A549 (cell line): ENCODE measurements around the gene C4orf36.

Source experiments
- CTCF ChIP-seq: fragments of >200 bp; sonication (Bioruptor Twin); formaldehyde crosslinking; IDR thresholded peaks from 3 replicates; pipeline ENCODE4 v1.5.1; 2016
- GATA3 ChIP-seq: IDR thresholded peaks from 2 replicates; pipeline ENCODE4 v1.6.1; 2012; ENCODE audit warnings: borderline replicate concordance
- NPAS2 ChIP-seq: fragments of 250-450 bp; sonication (Bioruptor Pico); IDR thresholded peaks from 2 replicates; pipeline ENCODE4 v1.8.0; 2022; ENCODE audit warnings: mild to moderate bottlenecking, moderate library complexity, borderline replicate concordance
- POLR2A ChIP-seq: IDR thresholded peaks from 2 replicates; pipeline ENCODE4 v1.6.1; 2012; ENCODE audit warnings: mild to moderate bottlenecking, low read length
- REST ChIP-seq: fragments of 200-600 bp; sonication (generic); IDR thresholded peaks from 2 replicates; pipeline ENCODE4 v1.6.1; 2016; ENCODE audit warnings: antibody characterized with exemption, mild to moderate bottlenecking, moderate library complexity
- SMC3 ChIP-seq: fragments of >200 bp; sonication (Bioruptor Twin); formaldehyde crosslinking; IDR thresholded peaks from 3 replicates; pipeline ENCODE4 v1.6.1; 2018; ENCODE audit warnings: inconsistent platforms

GRCh38 chr4:86870442-86871069 lies 21.7 kb downstream of the C4orf36 start:
- TF ChIP-seq POLR2A (no peak), CTCF (no peak), SMC3 (no peak), REST (no peak), NPAS2 (CRISPR knock-in tag) (no peak), GATA3 (no peak)
